A673 (cell line): ENCODE results near the gene ACVR1B.

Experiments
- EZH2 ChIP-seq: fragments of 200-600 bp; sonication (generic); IDR thresholded peaks from 2 replicates; pipeline ENCODE4 v1.6.1; 2017; ENCODE audit warnings: borderline replicate concordance, low read depth, mild to moderate bottlenecking, mixed read lengths, antibody characterized with exemption, low read length; ENCODE audit not compliant: poor library complexity, severe bottlenecking
- TF ChIP-seq, protein P1 (sequence below): fragments of 300-800, 200-600 bp; sonication (generic); conservative IDR thresholded peaks from 2 replicates; pipeline ENCODE4 v1.5.1; 2017; ENCODE audit warnings: low read depth, mild to moderate bottlenecking, antibody characterized with exemption, low read length, moderate library complexity, mixed read lengths

DNA sequence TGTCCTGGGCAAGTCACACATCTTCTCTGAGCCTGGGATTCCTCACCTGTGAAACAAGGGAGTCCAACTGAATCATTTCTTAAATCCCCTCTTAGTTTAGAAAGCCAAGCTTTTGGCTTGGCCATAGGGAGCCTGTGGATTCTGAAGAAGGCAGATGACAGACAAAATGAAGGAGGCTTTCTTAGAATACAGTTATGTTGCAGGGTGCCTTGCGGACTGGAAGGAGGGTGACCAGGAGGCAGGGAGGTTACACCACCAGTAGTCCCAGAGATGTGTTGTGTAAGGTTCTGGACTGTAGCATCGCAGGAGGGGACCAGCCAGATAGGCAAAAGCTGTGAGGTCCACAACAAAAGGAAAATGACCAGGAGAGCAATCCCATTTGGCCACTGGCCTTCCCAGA, 8.2 kb upstream of the ACVR1B start:
- TF ChIP-seq, protein P1, sequence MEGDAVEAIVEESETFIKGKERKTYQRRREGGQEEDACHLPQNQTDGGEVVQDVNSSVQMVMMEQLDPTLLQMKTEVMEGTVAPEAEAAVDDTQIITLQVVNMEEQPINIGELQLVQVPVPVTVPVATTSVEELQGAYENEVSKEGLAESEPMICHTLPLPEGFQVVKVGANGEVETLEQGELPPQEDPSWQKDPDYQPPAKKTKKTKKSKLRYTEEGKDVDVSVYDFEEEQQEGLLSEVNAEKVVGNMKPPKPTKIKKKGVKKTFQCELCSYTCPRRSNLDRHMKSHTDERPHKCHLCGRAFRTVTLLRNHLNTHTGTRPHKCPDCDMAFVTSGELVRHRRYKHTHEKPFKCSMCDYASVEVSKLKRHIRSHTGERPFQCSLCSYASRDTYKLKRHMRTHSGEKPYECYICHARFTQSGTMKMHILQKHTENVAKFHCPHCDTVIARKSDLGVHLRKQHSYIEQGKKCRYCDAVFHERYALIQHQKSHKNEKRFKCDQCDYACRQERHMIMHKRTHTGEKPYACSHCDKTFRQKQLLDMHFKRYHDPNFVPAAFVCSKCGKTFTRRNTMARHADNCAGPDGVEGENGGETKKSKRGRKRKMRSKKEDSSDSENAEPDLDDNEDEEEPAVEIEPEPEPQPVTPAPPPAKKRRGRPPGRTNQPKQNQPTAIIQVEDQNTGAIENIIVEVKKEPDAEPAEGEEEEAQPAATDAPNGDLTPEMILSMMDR = no peak
- TF ChIP-seq EZH2 = no peak
